Erythroblast (primary cell): ENCODE data around the gene SEPHS2.

Experiments
- GATA1 ChIP-seq: IDR thresholded peaks from 2 replicates; pipeline ENCODE4 v1.6.1; 2011; ENCODE audit warnings: low read depth, mild to moderate bottlenecking, control low read depth, low read length, moderate library complexity
- POLR2A ChIP-seq: IDR thresholded peaks from 2 replicates; pipeline ENCODE4 v1.6.1; 2011; ENCODE audit warnings: mild to moderate bottlenecking, low read length

- TF ChIP-seq POLR2A: no peak
- TF ChIP-seq GATA1: no peak
These were observed 49.6 kb downstream of the SEPHS2 start for GRCh38 chr16:30395992-30396585.
